SHP77 treated with DMSO at 0.1 percent for 48 hours (cell line): ENCODE results near the gene AGO4.
"Not testable (repeated sequence)": the region's sequence is repeated elsewhere in the genome, so short reads cannot be mapped to it uniquely, and the experiment has no call there.

Experiments used
- DNase-seq: peaks from one replicate; lab custom pipeline; 2025; lab: John Stamatoyannopoulos, UW

The AGO4 gene

GRCh38 chr1:35810096-35810881 lies 2.5 kb downstream of the AGO4 start:
- DNase-seq: no peak

- not testable (repeated sequence) for DNase-seq
Observed at GRCh38 chr1:35812754-35813153, 4.9 kb downstream of the AGO4 start.

GRCh38 chr1:35825255-35825654 lies 17.4 kb downstream of the AGO4 start:
- no peak for DNase-seq

- DNase-seq: no peak
Observed at GRCh38 chr1:35832276-35832905, 24.6 kb downstream of the AGO4 start.

- no peak for DNase-seq
Observed at GRCh38 chr1:35833395-35833794, 25.6 kb downstream of the AGO4 start.

GRCh38 chr1:35834218-35834617 lies 26.4 kb downstream of the AGO4 start:
- no peak for DNase-seq

GRCh38 chr1:35835398-35835797 lies 27.6 kb downstream of the AGO4 start:
- no peak for DNase-seq

- no peak for DNase-seq
Observed at GRCh38 chr1:35836734-35837133, 28.9 kb downstream of the AGO4 start.

- DNase-seq: no peak
Observed at GRCh38 chr1:35838693-35839245, 31.0 kb downstream of the AGO4 start.

- no peak for DNase-seq
Observed at GRCh38 chr1:35844826-35845225, 37.0 kb downstream of the AGO4 start.

- DNase-seq: no peak
Observed at GRCh38 chr1:35845766-35846165, 38.0 kb downstream of the AGO4 start.

GRCh38 chr1:35847935-35848565 lies 40.2 kb downstream of the AGO4 start:
- no peak for DNase-seq

- no peak for DNase-seq
Observed at GRCh38 chr1:35850051-35850450, 42.2 kb downstream of the AGO4 start.

- no peak for DNase-seq
Observed at GRCh38 chr1:35850716-35851115, 42.9 kb downstream of the AGO4 start.

- no peak for DNase-seq
Observed at GRCh38 chr1:35851132-35851869, 43.5 kb downstream of the AGO4 start.

- no peak for DNase-seq
Observed at GRCh38 chr1:35852241-35852640, 44.4 kb downstream of the AGO4 start.

GRCh38 chr1:35854989-35855700 lies 47.3 kb downstream of the AGO4 start:
- DNase-seq: peak; percentile 27

- no peak for DNase-seq
Observed at GRCh38 chr1:35856964-35857363, 49.1 kb downstream of the AGO4 start.

- DNase-seq: peak; percentile 2
Observed at GRCh38 chr1:35857830-35858229, 50.0 kb downstream of the AGO4 start.

GRCh38 chr1:35860696-35861095 lies 52.9 kb downstream of the AGO4 start:
- DNase-seq: no peak

- no peak for DNase-seq
Observed at GRCh38 chr1:35863136-35863535, 55.3 kb downstream of the AGO4 start.
